ENCODE measurements around the gene FAM193B. TPM values are rescaled to one million over a fixed set of nuclear protein-coding genes. Genes with fewer than 3 reads are reported as not detected.

Gene FAM193B
- total RNA-seq, 1 donor from 2014 or later = 79.1 TPM

- Mint-ChIP-seq H3K27ac (ENCODE audit: unreplicated experiment) (peak overlapping the region; percentile 94), H3K9me3 (ENCODE audit: low read depth) (no peaks in the 10 kb centered on the region), H3K36me3 (ENCODE audit: low read depth) (peaks cover 7% of the 10 kb centered on the region), H3K27me3 (ENCODE audit: low read depth) (no peaks in the 10 kb centered on the region), H3K4me3 (ENCODE audit: unreplicated experiment) (peak overlapping the region; percentile 96), H3K4me1 (ENCODE audit: low read depth) (peaks cover 27% of the 10 kb centered on the region)
- DNase-seq (ENCODE audit: low spot score) = no peak
- no peak for TF ChIP-seq CTCF (IDR thresholded peaks at IDR 0.05)
These were observed 46.8 kb upstream of the FAM193B start for GRCh38 chr5:177601126-177601525.

- H3K27me3 Mint-ChIP-seq (ENCODE audit: low read depth) = no peaks in the 10 kb centered on the region
- H3K4me3 Mint-ChIP-seq (ENCODE audit: unreplicated experiment) = peak overlapping the region; percentile 96
- no peak for TF ChIP-seq CTCF (IDR thresholded peaks at IDR 0.05)
- peaks cover 33% of the 10 kb centered on the region for H3K4me1 Mint-ChIP-seq (ENCODE audit: low read depth)
- no peak for DNase-seq (ENCODE audit: low spot score)
- peak overlapping the region; percentile 94 for H3K27ac Mint-ChIP-seq (ENCODE audit: unreplicated experiment)
- peaks cover 9% of the 10 kb centered on the region for H3K36me3 Mint-ChIP-seq (ENCODE audit: low read depth)
- no peaks in the 10 kb centered on the region for H3K9me3 Mint-ChIP-seq (ENCODE audit: low read depth)
These were observed 46.2 kb upstream of the FAM193B start for GRCh38 chr5:177600508-177601018.

GRCh38 chr5:177599731-177600507 is 45.6 kb upstream of the FAM193B start, which contains the start of gene B4GALT7:
TSS of gene B4GALT7 (plus strand) at chr5:177600132. CDS start at chr5:177600211, 79 bp downstream.
- H3K36me3 Mint-ChIP-seq (ENCODE audit: low read depth) = peaks cover 11% of the 10 kb centered on the region
- DNase-seq (ENCODE audit: low spot score) = peak; percentile 96
- H3K27ac Mint-ChIP-seq (ENCODE audit: unreplicated experiment) = peak within 1 kb of the TSS; percentile 94
- no peaks in the 10 kb centered on the region for H3K9me3 Mint-ChIP-seq (ENCODE audit: low read depth)
- peak within 1 kb of the TSS; percentile 96 for H3K4me3 Mint-ChIP-seq (ENCODE audit: unreplicated experiment)
- TF ChIP-seq CTCF (IDR thresholded peaks at IDR 0.05) = peak; percentile 33
- peaks cover 35% of the 10 kb centered on the region for H3K4me1 Mint-ChIP-seq (ENCODE audit: low read depth)
- no peaks in the 10 kb centered on the region for H3K27me3 Mint-ChIP-seq (ENCODE audit: low read depth)

GRCh38 chr5:177598477-177598876 is 44.1 kb upstream of the FAM193B start:
- DNase-seq (ENCODE audit: low spot score) = no peak
- Mint-ChIP-seq H3K36me3 (ENCODE audit: low read depth) (peaks cover 19% of the 10 kb centered on the region), H3K9me3 (ENCODE audit: low read depth) (no peaks in the 10 kb centered on the region)

More at GRCh38 chr5:177598477-177598876, 44.1 kb upstream of the FAM193B start:
- H3K27ac Mint-ChIP-seq (ENCODE audit: unreplicated experiment) = peak overlapping the region; percentile 86
- H3K4me3 Mint-ChIP-seq (ENCODE audit: unreplicated experiment) = no peak overlapping the region
- no peaks in the 10 kb centered on the region for H3K27me3 Mint-ChIP-seq (ENCODE audit: low read depth)
- peaks cover 44% of the 10 kb centered on the region for H3K4me1 Mint-ChIP-seq (ENCODE audit: low read depth)
- no peak for TF ChIP-seq CTCF (IDR thresholded peaks at IDR 0.05)
